ENCODE results near the gene ARSB. TPM values are rescaled to one million over a fixed set of nuclear protein-coding genes. Genes with fewer than 3 reads are reported as not detected.
A peak's percentile ranks its signal among the peaks of the same experiment; 100 is the strongest.

ARSB gene
- total and polyA plus RNA-seq, 10 of the 15 experiments (the other 5 are each of a cell fraction or from before 2014, with no cell fraction given), result 1.2 to 8.2 (median 6.1) TPM

GRCh38 chr5:79025054-79025472 lies 40.0 kb upstream of the ARSB start (continued):
- TF ChIP-seq TCF3 (IDR thresholded peaks at IDR 0.05; ENCODE audit: borderline replicate concordance, insufficient read depth, low read depth, low read length), result no peak
- TF ChIP-seq ZZZ3 (IDR thresholded peaks at IDR 0.05; ENCODE audit: control insufficient read depth, insufficient read length, low read depth), result no peak
- no peak for TF ChIP-seq IKZF1 (conservative IDR thresholded peaks at IDR 0.05)
- no peak for TF ChIP-seq SP1 (IDR thresholded peaks at IDR 0.05; ENCODE audit: low read depth, low read length)
- peak; percentile 82 for TF ChIP-seq SMC3 (IDR thresholded peaks at IDR 0.05; ENCODE audit: borderline replicate concordance, low read length)
- no peak for TF ChIP-seq CBX3 (IDR thresholded peaks at IDR 0.05; ENCODE audit: borderline replicate concordance, low read depth)
- TF ChIP-seq RFX5 (IDR thresholded peaks at IDR 0.05; ENCODE audit: low read depth, low read length), result no peak
- TF ChIP-seq TBL1XR1 (IDR thresholded peaks at IDR 0.05; ENCODE audit: low read depth, low read length), result no peak
- peak; percentile 92 for TF ChIP-seq RAD21 (IDR thresholded peaks at IDR 0.05; ENCODE audit: insufficient read depth, low read depth, low read length)
- TF ChIP-seq SPI1 (IDR thresholded peaks at IDR 0.05; ENCODE audit: borderline replicate concordance, insufficient read depth, low read depth, low read length), result no peak
- TF ChIP-seq IRF4 (IDR thresholded peaks at IDR 0.05; ENCODE audit: low read depth, low read length), result no peak
- no peak for TF ChIP-seq SIX5 (IDR thresholded peaks at IDR 0.05; ENCODE audit: low read depth, low read length, severe bottlenecking)
- TF ChIP-seq BCLAF1 (IDR thresholded peaks at IDR 0.05), result no peak
- no peak for TF ChIP-seq ZBTB33 (IDR thresholded peaks at IDR 0.05)
- TF ChIP-seq BCL11A (IDR thresholded peaks at IDR 0.05; ENCODE audit: low read depth, low read length), result no peak
- TF ChIP-seq ZBTB40 (IDR thresholded peaks at IDR 0.05; ENCODE audit: borderline replicate concordance), result no peak
- TF ChIP-seq ZNF207 (IDR thresholded peaks at IDR 0.05; ENCODE audit: borderline replicate concordance), result no peak
- TF ChIP-seq NKRF (conservative IDR thresholded peaks at IDR 0.05), result no peak
- TF ChIP-seq ZNF622 (IDR thresholded peaks at IDR 0.05), result no peak
- TF ChIP-seq JUNB (IDR thresholded peaks at IDR 0.05), result no peak
- no peak for TF ChIP-seq SUPT20H (IDR thresholded peaks at IDR 0.05; ENCODE audit: borderline replicate concordance, control insufficient read depth, low read depth, low read length)
- TF ChIP-seq ATF7 (IDR thresholded peaks at IDR 0.05; ENCODE audit: low read depth), result no peak

Measured in GM12878 (cell line).